ENCODE data around the gene CA12. TPM values are rescaled to one million over a fixed set of nuclear protein-coding genes. Genes with fewer than 3 reads are reported as not detected.
"Not testable (repeated sequence)": the region's sequence is repeated elsewhere in the genome, so short reads cannot be mapped to it uniquely, and the experiment has no call there.

The CA12 gene
- total RNA-seq, 4 donors from 2014 or later: 22.1 to 79.6 (median 37.0) TPM

GRCh38 chr15:63348392-63348791 is 33.3 kb downstream of the CA12 start:
- Histone ChIP-seq H3K27ac (peak overlapping the region in 1 of 4 donors; percentile 28), H3K36me3 (no peaks in the 10 kb centered on the region), H3K4me3 (no peak overlapping the region), H3K4me1 (peaks cover 0 to 31% (median 0%) of the 10 kb centered on the region in 4 donors), H3K9me3 (no peaks in the 10 kb centered on the region), H3K27me3 (no peaks in the 10 kb centered on the region)
- peak in 1 of 3 donors; percentile 66 for DNase-seq
- TF ChIP-seq CTCF (IDR thresholded peaks at IDR 0.05): no peak
- no peak for TF ChIP-seq POLR2A (IDR thresholded peaks at IDR 0.05)

- Histone ChIP-seq H3K4me3 (no peak overlapping the region), H3K9me3 (no peaks in the 10 kb centered on the region), H3K27me3 (no peaks in the 10 kb centered on the region), H3K4me1 (peaks cover 0 to 30% (median 0%) of the 10 kb centered on the region in 4 donors), H3K36me3 (no peaks in the 10 kb centered on the region), H3K27ac (no peak overlapping the region)
- no peak for DNase-seq
- TF ChIP-seq POLR2A (IDR thresholded peaks at IDR 0.05) (no peak), CTCF (IDR thresholded peaks at IDR 0.05) (no peak)
Measured at GRCh38 chr15:63347074-63347857, 34.4 kb downstream of the CA12 start.

- H3K27me3 ChIP-seq: no peaks in the 10 kb centered on the region
- no peak overlapping the region for H3K27ac ChIP-seq
- H3K4me3 ChIP-seq: no peak overlapping the region
- no peaks in the 10 kb centered on the region for H3K9me3 ChIP-seq
- peaks cover 0 to 24% (median 0%) of the 10 kb centered on the region in 4 donors for H3K4me1 ChIP-seq
- no peak for TF ChIP-seq CTCF (IDR thresholded peaks at IDR 0.05)
- no peak for TF ChIP-seq POLR2A (IDR thresholded peaks at IDR 0.05)
- DNase-seq: no peak
- H3K36me3 ChIP-seq: peaks cover 0 to 1% (median 0%) of the 10 kb centered on the region in 3 donors
Measured at GRCh38 chr15:63345391-63345752, 36.3 kb downstream of the CA12 start.

GRCh38 chr15:63344731-63345390 is 36.8 kb downstream of the CA12 start:
- Histone ChIP-seq H3K27me3 (no peaks in the 10 kb centered on the region), H3K4me3 (no peak overlapping the region), H3K9me3 (no peaks in the 10 kb centered on the region), H3K27ac (no peak overlapping the region), H3K4me1 (peaks cover 0 to 24% (median 0%) of the 10 kb centered on the region in 4 donors), H3K36me3 (peaks cover 0 to 4% (median 0%) of the 10 kb centered on the region in 3 donors)
- TF ChIP-seq POLR2A (IDR thresholded peaks at IDR 0.05) (no peak), CTCF (IDR thresholded peaks at IDR 0.05) (no peak)
- DNase-seq: no peak

GRCh38 chr15:63342996-63343562 is 38.6 kb downstream of the CA12 start:
- not testable (repeated sequence) for H3K27ac ChIP-seq, H3K9me3 ChIP-seq, H3K4me3 ChIP-seq, H3K27me3 ChIP-seq, DNase-seq
- H3K36me3 ChIP-seq: peaks cover 0 to 10% (median 0%) of the 10 kb centered on the region in 3 donors
- peaks cover 0 to 11% (median 0%) of the 10 kb centered on the region in 4 donors for H3K4me1 ChIP-seq

- Histone ChIP-seq H3K27me3 (no peaks in the 10 kb centered on the region), H3K27ac (no peak overlapping the region), H3K4me3 (no peak overlapping the region), H3K9me3 (no peaks in the 10 kb centered on the region), H3K36me3 (peaks cover 0 to 16% (median 0%) of the 10 kb centered on the region in 3 donors), H3K4me1 (peaks cover 0 to 1% (median 0%) of the 10 kb centered on the region in 4 donors)
- DNase-seq: no peak
- TF ChIP-seq POLR2A (IDR thresholded peaks at IDR 0.05) (no peak), CTCF (IDR thresholded peaks at IDR 0.05) (no peak)
Measured at GRCh38 chr15:63341898-63342297, 39.7 kb downstream of the CA12 start.

Measured in Peyer's patch (tissue), 4 donors.